HCEC 1CT (cell line): ENCODE measurements around the gene GARIN5A.

ENCODE experiments used
- DNase-seq: peaks from one replicate; pipeline ENCODE4 v3.0.0-alpha.2; 2017

Gene GARIN5A

DNA sequence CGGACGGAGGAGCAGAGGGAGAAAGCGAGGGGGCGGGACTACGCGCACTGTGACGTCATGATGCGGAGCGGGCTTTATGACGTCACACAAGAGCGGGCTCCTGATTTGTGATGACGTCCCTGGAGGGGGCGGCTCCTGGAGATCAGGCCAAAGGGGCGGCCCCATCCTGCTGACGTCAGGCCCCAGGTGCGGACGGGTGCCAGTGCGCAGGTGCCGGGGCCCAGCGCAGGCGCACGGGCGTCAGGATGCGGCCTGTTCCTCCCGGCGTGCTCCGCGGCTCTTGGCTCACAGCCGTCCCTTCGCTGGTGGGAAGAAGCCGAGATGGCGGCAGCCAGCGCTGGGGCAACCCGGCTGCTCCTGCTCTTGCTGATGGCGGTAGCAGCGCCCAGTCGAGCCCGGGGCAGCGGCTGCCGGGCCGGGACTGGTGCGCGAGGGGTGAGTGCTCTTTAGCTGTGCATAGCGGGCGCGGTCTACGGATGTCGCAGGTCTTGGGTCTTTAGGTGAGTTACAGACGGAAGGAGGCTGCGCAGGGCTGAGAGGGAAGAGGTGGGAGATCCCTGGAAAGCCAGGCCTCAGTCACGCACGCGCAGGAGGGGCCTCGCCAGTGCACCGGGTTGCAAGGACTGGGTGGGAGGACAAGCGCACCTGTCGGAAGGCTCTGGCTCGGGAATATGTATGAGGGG lies at the start of gene GARIN5A, which contains the start of gene EMC10:
Gene GARIN5A, minus strand, starts transcription at position 625 of the 683 bp plus-strand sequence. Its CDS starts 460 bp downstream, at position 165.
Gene EMC10, plus strand, starts transcription at position 284 of the 683 bp plus-strand sequence. Its CDS starts 38 bp downstream, at position 322.
- peak; percentile 56 for DNase-seq

DNA sequence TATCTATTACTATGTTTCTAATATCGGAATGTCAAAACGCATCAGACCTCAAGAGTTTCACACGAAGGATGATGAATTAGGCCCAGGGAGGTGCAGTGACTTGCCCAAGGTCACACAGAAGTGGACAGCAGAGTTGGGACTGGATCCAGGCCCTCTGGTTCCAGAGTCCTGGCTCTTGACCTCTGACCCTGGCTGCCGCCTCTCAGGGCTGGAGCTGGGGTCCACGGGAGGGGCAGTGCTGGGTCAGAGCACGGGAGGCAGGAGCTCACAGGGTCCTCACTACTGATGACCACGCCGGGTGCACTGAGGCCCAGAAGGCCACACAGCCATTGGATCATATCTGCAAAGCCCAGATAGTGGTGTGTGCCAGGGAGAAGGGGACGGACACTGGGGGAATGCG lies 46.2 kb upstream of the GARIN5A start:
- DNase-seq: no peak

DNA sequence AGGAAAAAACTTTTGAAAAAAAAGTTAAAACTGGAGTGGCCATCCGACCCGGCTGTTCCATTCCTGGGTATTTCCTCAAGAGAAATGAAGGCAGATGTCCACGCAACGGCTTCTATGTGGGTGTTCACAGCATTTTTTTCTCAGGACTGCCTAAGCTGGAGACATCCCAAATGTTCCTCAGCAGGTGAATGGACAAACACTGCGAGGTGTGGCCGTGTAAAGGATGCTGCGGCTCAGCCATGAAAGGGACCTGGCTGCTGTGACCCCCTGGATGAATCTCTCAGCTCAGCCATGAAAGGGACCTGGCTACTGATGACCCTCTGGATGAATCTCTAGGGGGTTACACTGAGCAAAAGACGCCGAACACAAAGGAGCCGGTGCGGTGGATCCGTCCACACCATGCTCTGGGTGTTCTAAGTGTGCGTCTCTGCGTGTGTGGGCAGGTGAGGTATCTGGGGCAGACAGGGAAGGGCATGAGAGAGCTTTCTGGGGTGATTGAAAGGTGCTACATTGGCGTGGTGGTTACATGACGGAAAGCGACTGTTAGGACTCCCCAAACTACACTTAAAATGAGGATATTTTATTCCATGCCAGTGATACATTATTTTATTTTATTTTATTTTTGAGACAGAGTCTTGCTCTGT lies 44.3 kb upstream of the GARIN5A start:
- no peak for DNase-seq

DNA sequence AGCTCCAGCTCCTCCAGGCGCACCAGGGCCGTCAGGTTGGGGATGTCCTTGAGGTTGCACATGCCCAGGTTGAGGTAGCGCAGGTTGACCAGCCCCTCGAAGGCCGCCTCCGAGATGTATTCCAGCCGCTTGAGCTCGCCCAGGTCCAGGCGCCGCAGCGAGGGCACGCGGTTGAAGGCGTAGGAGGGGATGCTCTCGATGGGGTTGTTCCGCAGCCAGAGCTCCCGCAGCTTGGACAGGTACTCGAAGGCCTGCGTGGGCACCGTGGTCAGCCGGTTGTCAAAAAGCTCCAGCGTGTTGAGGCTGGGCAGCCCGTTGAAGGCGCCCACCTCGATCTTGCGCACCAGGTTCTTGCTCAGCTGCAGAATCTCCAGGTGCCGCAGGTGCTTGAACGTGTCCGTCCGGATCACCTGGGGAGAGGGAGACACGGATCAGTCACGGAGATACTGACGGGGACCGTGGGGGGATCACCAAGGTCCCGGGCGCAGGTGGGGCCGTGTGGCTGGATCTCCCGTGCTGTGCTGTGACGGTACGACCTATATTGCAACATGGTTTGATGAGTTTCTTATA lies 42.4 kb upstream of the GARIN5A start:
- DNase-seq: no peak

DNA sequence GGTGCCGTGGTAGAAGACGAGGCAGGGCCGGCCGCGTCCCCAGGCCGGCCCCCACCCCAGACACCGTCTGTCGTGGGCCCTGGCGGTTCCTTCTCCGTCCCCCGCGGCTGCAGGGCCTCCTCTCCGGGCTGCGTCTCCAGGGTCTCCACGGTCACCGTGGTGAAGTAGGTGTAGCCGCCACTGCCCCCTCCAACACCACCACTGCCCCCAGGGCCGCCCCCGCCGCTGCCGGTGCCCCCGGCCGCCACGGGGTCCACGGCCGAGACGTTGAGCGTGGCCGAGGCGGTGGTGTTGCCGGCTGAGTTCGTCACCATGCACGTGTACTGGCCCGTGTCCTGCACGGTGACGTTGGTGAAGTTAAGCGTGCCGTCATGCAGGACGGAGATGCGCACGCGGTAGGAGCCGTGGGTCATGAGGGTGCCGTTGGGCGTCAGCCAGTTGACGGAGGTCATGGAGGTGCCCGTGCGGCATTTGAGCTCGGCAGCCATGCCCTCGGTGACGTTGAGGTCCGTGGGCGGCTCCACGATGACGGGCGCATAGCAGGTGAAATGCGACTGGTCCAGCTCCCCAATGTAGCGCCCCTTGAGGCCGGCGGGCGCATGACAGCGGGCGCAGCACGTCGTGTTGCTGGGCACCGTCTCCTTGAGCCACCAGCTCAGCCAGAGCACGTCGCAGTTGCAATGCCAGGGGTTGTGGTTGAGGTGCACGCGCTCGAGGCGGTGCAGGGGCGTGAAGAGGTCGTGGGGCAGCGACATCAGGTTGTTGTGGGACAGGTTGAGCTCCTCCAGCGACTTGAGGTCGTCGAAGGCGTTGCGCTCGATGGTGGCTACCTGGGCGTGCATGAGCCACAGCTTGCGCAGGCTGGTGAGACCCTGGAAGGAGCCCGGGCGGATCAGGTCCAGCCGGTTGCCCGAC lies 41.7 kb upstream of the GARIN5A start:
- DNase-seq: no peak

DNA sequence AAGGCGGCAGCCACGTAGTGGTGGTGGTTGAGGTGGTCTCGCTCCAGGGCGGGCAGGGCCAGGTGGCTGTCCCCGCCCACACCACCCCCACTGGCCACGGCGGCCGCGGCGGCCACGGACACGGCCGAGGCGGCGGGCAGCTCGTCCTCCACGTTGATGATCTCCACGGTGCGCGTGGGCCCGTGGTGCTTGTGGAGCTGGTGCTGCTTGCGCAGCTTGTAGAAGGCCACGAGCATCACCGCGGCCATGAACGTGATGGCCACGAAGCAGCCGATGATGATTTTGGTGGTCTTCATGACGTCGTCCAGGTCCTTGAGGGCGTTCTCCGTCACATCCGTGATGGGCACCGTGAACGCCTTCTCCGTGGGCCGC lies 41.0 kb upstream of the GARIN5A start:
- DNase-seq: no peak

DNA sequence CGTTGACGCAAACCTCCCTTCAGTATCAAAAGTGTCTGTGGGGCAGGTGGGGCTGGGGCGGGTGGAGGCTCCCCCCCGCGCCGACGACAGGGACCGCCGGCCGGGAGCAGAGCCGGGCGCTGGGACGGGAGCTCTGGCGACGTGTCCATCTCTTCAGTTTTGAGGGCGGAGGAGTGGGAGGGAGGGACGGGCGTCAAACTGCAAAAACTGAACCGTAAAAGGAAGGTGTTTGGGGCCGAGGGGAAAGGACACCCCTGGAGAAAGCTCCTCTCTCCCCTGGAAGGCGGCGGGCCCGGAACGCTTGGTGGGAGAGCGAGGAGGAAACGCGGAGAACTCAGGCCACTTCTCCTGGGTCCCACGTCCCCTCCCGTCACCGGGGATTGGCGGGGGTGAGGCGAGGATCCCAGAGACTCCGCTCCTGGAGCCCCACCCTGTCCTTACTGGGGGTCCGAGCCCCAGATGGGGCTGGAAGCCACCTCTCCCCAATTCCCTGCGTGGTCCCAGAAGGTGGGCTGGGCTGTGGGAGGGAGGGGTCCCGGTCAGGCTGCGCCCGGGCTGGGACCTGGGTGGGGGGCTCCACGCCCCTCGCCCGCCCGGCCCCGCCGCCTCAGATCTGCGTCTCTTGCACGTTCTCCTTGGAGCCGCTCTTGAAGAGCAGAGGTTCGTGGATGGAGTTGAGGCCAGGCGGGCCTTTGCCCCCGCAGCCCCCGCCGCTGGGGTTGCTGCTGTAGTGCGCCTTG lies 40.5 kb upstream of the GARIN5A start:
- no peak for DNase-seq

DNA sequence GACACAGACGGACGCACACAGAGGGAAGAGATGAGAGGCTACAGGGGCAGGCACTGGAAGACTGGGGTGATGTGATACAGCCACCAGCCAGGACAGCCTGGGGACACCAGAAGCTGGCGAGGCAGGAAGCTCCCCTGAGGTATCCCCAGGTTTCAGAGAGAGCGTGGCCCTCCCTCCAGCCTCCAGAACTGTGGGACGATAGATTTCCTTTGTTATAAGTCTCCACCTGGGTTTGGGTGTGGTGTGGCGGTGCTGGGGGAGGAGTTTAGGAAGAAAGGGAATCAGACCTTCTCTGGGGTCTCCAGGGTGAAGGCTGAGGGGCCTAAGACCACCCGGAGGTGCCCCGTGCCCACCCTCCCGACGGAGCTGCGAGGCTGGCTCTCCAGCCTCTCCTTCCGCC lies 39.8 kb upstream of the GARIN5A start:
- DNase-seq: no peak

DNA sequence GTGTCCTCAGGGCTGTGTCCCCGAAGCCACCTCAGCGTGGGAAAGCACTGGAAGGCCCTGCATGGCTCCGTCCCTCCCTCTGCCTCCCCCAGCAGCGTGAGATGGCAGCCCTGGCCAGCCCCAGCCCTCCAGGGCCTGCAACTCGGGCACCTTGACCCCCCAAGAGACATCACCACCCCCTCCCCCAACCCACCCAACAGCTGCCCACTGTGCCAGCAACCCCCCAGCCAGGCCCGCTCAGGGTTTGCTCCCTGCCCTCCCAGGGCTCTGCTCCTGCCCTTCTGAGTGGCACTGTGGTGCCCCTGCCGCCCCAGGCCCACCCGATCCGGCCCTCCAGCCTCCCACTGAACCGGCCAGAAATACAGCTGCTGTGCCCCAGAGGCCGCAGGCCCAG lies 38.5 kb upstream of the GARIN5A start:
- DNase-seq: no peak

DNA sequence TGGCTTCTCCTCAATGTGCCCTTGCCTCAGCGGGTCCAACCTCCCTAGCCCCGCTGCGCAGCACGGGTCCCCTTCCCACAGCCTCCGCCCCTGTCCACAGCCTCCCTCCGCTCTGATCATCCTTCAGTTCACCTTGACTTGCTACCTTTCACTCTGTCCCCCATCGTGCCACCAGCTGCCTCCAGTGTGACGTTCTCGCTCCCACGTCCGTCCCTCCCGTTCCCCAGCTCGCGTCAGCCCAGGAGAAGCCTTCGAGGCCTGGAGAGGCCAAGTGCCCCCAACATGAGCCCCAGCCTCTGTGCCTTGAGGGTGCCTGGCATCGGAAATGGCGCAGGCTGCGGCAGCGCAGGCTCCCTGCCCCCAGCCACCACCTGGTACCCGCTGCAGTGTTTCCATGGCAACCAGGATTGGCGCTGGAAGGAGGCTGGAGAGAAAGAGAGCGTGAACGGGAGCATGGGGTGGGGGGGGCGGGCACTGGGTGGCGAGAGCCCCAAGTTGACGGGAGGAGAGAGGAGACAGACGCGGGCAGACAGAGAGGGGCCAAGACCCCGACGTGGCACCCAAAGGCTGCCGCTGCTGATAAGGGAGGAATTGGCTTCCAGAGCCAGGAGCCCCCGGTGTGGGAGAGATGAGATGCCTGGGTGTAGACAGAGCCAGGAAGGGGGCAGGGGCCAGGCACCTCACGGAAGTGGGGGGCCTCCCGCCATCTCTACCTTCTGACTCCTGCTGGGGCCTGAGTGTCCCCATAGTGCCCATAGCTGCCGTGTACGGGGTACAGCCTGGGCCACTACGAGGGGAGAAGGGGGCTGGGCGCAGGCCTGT lies 37.9 kb upstream of the GARIN5A start:
- no peak for DNase-seq

DNA sequence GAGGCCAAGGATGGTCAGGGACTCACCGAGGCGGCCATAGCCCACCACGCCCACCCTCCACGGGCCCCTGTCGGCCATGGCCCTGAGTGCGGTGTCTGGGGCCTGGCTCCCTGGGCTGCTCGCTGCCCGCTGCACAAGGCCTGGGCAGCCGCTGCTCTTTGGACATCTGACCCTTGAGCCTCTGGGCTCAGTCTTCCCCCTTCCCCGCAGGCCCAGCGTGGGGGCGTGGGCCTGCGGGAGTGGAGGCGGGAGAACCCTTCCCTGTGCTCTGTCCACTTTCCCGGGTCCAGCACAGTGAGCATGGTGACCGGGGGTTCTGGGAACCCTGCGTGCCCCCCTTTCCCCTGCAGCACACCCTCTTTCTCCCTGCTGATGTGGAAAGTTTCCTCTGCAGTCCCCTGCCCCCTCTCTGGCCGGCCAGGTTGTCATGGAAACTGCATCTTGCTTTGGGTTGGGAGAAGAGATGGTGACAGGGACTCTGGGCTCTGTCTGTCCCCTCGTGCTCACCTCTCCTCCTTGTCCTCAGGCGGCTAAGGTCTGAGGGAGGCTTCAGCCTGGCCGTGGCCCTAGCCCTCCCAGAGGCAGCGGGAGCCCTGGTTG lies 37.2 kb upstream of the GARIN5A start, which contains the start of gene ASPDH:
Gene ASPDH, minus strand, starts transcription at position 168 of the 600 bp plus-strand sequence. Its CDS starts 90 bp downstream, at position 78.
- no peak for DNase-seq

DNA sequence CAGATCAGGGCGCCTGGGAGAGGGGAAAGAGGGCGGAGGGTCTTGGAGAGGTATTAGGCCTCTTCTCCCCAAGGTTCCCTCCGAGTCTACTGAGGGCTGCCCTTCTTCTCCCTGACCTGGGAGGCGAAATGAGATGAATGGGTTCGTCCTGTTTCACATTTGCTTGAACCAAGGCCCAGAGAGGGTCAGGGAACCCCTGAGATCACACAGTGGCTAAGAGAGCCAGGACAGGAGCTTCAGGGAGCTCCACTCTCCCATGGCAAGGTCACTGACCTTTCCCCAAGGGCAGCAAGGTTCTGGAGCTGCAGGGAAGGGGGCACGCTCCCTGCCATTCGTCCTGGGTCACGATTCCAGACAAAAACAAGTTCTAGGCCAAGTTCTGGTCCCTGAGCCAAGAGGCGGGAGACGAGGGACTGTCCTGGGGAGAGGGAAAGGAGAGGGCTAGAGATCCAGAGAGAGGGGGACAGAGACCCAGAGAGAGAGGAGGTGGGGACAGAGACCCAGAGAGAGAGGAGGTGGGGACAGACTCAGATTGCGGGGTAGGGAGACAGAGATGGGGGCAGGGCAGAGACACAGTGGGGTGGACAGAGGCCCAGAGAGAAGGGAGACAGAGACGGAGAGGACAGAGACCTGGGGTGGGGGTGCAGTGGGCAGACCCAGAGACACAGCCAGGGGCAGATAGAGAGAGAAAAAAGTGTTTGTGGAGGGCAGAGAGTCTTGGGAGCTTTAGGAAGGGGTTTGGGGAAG lies 36.5 kb upstream of the GARIN5A start:
- DNase-seq: no peak

DNA sequence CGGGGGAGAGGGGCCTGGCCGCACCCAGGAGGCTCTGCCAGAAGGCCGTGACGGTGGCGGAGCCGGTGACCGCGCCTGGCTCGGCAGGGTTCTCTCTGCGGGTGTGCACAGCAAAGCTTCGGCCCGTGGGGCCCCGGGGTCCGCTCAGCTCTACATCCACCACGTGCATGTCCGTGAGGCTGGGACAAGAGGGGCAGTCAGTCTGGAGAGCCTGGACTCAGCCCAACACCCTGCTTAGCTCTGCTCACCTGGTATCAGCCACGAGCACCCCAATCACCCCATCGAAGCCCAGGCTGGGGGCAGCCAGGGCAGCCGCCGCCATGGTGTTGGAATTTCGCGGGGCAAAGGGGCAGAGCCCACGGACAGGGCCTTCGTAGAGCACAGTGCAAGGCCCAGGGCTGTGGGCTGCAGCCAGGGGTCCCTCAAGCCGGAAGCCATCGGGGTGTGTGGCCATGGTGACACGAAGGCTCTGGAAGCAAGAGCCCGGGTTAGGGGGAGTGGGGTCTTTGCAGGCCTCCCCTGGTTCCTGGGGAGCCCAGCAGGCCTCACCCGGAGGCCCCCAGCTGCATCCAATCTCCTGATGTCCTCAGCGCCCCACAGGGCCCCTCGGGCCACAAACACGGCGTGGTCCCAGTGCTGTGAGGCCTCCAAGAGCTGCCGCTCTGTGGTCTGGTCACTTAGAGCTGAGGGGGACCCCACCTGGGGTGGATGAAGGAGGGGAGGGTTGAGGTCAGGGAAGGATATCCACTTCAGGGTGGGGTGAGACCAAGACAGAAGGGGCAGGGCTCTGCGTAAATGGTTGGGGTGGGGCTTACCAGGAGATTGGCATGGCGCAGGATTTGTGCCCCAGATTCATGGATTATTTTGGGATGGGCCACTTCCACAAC lies 35.7 kb upstream of the GARIN5A start:
- no peak for DNase-seq

DNA sequence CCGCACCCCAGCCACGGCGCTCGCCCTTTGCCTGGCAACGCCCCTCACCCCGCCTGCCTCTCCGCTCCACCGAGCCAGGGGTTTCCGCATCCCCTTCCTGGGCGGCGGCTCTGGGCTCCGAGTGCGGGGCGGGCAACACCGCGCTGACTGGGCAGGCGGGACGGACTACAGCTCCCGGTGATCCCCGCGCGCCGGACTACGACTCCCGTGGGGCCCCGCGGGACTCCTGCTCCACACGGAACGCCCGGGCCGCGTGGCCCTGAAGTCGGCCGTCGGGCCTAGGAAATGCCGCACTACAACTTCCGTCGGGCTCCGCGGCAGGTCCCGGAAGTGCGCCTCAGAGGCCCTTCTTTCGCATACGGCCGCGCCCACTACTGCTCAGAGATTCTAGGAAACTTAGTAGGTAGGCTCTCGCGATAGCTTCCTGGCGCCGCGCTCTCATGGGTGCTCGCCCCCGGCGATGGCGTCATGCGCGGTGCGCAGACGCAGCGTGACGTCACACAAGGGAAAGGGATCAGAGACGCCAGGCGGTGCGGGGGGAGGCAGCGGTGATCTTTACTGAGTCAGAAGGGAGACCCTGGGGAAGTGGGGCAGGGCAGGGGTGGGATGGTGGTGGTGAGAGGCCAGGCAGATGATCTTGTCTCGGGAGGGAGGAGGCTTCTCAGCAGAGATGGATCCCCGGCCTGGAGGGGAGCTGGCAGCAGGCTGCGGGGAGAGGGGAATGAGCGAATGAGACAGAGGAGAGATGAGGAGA lies 34.6 kb upstream of the GARIN5A start, which contains the start of gene JOSD2:
Gene JOSD2, minus strand, starts transcription at position 123 of the 754 bp plus-strand sequence. CDS start 760 bp downstream, outside the sequence.
- peak; percentile 100 for DNase-seq

DNA sequence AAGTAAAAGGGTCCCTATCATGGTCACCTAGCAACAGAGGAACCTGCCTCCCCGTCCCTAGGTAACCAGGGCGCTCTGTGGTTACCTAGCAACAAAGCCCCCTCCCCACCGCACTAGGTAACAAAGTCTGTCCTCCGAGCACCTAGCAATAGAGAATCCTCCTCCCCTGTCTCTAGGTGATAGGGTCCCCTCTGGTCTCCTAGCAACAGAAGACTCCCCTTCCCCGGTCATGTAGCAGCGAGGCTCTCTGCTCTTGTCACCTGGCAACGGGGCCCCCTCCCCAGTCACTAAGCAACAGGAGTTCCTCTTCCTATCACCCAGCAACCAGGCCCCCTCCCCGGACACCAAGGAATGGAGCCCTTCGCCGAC lies 34.0 kb upstream of the GARIN5A start:
- DNase-seq: no peak

DNA sequence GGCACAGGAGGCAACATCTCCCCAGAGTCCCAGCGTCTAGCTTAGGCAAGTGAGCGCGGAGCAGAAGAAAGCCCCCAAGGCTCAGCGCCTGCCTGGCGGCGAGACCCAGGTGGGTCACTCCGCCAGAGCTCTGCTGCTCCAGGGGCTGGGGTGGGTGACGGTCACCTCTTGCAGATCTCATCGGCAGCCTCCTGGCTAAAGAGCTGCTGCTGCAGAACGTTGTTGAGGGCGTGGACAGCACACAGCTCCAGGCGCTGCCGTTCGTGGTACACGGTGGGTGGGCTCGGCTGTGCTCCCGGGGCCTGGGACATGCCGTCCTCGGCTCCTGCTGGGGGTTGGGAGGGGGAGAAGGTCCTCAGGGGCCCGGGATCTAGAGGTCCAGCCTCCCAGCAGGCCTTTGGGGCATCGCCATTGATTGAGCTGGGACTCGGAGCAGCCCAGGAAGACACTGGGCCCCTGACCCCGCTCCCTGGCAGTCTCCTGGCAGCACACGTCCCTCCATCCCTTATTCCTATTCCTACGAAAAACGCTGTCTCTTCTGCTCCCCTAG lies 33.5 kb upstream of the GARIN5A start:
- DNase-seq: no peak

DNA sequence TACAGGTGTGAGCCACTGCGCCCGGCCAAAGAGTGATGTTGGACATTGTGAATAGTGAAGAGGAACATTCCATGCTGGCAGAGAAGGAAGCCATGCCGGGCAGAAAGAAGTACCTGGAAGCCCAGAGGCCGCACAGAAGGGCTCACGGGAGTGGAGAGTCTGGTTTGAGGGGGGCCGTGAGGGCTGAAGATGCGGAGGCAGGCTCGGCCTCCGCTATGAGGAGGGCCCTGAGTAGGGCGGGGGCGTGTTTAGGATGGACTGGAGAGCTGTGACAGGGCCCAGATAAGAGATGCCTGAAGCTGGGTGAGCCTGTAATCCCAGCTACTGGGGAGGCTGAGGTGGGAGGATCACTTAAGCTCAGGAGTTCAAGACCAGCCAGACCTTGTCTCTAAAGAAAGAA lies 32.7 kb upstream of the GARIN5A start:
- no peak for DNase-seq

DNA sequence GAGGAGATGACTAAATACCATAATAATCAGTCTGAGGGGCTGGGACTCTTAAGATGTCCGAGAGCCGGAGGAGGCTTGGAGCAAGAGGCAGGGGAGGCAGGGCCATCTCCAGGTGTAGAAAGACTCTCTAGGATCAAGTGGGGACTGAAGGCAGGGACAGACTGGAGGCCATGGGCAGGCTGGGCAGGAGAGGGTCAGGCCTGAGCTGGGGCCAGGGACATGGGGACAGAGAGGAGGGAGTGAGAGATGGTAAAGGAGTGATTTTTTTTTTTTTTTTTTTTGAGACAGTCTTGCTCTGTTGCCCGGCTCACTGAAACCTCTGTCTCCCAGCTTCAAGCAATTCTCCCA lies 32.2 kb upstream of the GARIN5A start:
- no peak for DNase-seq
